NCI-H2196 treated with DMSO at 0.1 percent for 48 hours (cell line): Measurements from ENCODE around the gene RREB1.
"Not testable (repeated sequence)": the region's sequence is repeated elsewhere in the genome, so short reads cannot be mapped to it uniquely, and the experiment has no call there.

ENCODE experiments used
- DNase-seq: peaks from one replicate; lab custom pipeline; 2025; ENCODE audit not compliant: unreplicated experiment; lab: John Stamatoyannopoulos, UW

Gene RREB1

GRCh38 chr6:7144872-7145584 is 37.3 kb downstream of the RREB1 start:
- DNase-seq = peak; percentile 24

- no peak for DNase-seq
Observed at GRCh38 chr6:7145585-7145884, 37.8 kb downstream of the RREB1 start.

DNA sequence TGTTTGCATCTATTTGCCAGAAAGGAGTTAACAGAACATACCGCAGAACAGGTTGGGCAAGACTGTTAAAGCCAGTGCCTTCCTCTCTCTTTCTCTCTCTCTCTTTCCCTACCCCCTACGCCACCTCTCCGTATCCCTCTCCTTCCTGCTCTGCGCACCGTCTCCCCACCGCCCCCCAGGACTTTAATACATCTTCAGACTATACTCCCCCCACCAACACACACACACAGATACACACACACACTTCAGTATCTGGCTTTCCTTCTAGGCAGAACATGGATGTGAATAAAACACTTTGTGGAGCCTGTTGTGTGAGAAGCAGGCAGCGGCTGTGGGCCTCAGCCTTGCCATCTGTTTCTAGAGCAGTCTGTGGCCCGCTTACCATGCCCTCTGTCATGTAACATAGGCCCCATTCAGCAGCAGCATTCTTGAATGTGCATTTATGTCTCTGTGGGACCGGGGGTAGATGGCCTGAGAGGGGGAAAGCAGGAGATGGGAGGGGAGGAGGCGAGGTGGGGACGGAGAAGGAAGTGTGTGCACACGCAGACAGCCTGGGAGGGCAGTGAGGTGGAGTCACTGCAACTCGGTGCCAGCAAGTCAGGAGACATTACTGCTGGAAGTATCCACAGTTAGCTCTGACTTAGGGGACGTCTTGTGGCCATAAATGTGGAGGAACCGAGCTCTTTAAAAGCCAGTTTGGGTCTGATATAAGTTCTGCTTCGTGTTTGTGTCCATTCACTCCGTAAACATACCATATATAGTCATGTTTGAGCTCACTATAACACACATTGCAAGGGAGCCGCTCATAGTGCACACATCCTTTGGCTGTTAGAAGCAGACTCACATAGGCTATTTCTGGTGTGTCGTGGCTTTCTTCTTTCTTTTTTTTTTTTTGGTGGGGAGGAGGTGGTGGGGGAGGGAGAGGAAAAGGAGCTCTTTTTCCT is 38.4 kb downstream of the RREB1 start:
- DNase-seq = no peak

GRCh38 chr6:7147051-7147671 is 39.4 kb downstream of the RREB1 start:
- no peak for DNase-seq

DNA sequence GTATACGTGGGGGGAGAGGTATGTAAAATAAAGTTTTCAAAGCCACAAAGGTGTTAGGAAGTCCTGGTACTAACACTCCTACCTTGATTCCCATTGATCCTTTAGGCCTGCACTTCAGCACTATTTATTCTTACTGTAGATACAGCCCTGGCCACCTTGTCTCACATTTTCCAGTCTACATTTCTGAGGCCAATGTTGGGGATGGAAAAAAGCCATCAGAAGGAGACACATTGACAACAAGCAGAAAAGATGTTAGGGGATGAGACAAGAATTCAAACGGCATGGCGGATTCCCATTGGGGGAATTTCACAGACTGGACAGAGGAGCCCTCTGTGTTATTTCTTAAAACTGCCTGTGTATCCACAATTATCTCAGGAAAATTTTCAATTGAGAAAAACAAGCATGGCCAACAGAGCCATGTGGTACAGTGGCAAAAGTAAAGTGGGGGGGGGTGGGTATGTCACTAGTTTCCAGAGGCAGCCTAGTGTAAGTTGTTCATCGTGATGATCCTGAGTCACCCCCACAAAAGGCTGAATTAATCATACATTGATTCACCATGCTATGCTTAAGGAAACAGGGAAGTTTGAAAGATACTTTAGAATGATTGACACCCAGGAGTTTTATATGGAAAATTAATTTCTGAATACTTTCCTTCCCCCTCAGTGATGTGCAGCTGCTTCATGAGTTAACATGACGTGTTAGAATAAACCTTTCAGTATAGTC is 40.5 kb downstream of the RREB1 start:
- DNase-seq = no peak

DNA sequence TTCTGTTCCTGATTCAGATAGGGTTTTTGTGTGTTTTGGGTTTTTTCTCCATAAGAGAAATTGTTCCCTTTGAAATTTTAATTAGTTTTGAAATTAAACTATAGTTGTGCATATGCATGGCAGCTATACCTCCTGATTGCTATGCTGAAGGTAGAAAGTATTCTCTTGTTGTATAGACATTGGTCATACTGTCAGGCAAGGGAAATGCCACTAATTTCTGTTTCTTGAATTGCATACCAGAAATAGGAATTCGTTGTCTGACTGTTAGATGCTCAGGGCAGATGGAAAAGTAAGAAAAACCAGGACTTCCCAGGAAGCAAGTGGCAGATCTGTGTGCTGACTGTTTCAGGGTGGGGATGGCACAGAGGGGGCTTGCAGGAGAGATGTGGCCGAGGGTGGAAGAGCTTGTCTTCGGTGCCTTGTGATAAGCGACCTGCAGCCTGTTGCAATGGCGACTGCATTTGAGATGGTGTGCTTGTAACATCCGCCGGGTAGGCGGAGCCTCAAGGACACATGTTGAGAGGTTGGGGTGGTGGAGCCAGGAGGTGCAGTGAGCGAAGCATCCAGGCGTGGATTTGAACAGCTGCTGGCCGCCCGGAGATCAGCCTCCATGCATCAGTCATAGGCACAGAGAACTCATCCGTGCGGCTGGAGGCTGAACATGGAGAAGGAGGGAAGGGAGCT is 42.8 kb downstream of the RREB1 start:
- DNase-seq = peak; percentile 84

- no peak for DNase-seq
Observed at GRCh38 chr6:7151381-7151780, 43.6 kb downstream of the RREB1 start.

- DNase-seq = no peak
Observed at GRCh38 chr6:7152462-7152861, 44.7 kb downstream of the RREB1 start.

DNA sequence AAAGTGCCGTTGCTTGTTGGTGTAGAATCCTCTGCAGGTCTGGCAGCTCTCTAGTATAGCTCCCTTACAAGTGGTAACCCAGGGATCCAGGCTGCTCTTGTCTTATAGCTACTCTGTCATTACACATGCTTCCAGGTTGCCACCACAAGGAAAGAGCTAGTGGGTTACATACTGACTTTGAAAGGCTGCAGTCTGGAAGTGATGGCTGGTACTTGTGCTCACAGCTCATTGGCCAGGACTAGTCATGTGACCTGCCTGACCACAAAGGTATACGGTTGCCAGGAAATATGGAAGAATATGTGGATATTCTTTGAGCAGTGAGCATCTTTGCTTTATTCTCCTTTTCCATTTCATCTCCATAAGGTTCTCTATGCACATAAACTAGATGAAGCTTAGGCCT is 46.0 kb downstream of the RREB1 start:
- no peak for DNase-seq

- no peak for DNase-seq
Observed at GRCh38 chr6:7154341-7155139, 46.8 kb downstream of the RREB1 start.

DNA sequence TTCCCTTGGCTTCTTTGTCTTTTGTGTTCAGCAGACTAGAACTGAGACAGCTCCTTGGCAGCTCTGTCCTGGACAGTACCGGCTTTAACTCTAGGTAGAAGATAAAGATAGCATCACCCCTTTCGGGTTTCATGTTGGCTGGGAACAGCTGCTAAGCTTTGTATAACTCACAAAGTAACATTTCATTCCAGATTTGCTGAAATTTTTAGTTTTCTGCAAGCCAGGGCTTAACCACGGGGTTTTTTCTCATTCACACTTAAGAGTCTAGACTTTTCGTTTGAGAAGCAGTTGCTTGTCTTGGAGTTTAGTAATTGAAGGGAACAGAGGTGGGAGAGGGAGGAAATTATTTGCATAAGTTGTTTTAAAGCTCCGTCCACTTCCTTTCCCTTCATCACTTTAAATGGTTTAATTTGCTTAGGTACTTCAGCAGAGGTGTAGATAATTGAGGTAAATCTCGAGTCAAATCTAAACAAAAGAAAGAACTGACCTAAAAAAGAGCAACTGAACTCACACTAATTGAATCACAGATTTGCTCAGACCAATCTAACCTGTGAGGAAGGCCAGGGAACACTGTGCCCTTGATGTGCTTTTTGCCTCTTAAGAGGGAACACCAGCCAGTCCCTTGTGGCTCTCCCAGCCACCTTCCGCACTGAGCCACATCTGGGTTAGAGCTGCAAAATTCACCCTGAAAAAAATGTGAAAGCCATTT is 48.3 kb downstream of the RREB1 start:
- no peak for DNase-seq

GRCh38 chr6:7156643-7157278 is 49.0 kb downstream of the RREB1 start:
- no peak for DNase-seq

- not testable (repeated sequence) for DNase-seq
Observed at GRCh38 chr6:7157307-7157706, 49.5 kb downstream of the RREB1 start.

DNA sequence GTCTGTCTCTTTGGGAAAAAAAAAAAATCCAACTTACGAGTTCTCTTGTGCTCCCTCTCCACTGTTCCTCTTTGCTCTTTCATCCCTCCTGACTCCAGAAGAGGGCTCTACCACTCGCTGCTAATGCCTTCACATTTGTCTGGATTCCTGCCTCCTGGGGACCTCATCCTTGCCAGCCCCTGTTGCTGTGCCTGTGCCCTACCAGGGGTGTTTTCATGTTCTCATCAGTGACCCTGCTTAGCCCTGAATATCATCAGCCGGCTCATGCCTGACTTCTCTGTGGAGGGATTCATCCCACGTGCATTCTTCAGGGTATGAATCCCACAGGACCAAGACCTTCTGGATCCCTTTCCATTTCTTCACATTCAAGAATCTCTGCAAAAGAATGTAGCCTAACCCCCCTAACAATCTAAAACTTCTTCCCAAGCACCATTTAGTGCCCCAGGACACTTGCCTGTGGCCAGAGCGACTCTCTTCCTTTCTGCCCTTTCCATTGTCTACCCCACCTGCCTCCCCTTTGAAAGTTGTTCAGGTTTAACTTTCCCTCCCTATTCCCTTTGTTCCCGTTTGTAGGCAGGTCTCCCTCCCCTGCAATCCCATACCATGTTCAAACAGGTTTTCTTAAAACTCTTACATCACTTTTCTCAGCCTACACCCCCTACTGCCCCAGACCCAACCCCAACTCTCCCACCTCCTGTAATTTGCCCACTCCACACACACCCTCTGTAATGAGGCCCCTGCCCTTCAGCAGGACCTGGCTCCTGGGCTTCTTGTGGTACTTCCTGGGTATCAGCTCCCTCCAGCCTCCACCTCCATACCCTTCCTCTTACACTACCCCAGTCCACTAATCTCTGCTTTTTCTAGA is 50.2 kb downstream of the RREB1 start:
- no peak for DNase-seq

- DNase-seq = no peak
Observed at GRCh38 chr6:7159790-7160525, 52.2 kb downstream of the RREB1 start.

DNA sequence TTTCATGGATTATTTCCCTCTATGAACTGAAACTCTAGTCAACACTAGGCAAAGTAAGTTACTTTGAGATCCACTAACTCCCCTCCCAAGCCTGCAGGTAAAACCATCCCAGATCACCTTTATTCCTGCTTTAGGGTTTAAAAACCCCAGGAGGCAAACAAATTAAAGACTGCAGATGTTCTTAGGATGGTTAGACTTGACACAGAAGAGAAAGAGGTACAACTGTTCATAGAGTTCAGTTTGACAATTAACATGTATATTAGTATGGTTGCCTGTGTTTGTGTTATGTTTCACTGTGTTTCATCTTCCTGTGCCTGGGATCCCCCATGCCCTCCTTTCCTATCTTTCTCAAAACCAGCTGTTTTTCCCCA is 53.5 kb downstream of the RREB1 start:
- DNase-seq = no peak

DNA sequence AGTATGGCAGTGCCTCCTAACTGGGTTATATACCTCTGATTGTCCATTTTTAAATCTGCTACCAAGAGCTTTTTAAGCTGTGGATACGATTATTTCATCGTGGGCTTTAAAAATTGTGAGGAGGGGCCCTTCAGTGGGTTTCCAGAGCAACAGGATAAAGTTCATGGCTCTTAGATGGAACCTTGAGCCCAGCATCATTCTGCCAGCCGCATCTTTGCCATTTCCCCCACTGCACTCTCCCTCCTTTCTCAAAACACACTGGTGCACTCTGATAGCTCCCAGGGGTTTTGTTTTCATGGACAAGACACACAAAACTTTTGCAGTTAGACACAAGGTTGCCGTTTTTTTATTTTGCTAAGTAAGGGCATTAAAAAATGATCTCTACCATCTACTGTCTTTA is 54.1 kb downstream of the RREB1 start:
- no peak for DNase-seq
